Activated CD8-positive, alpha-beta memory T cell treated with anti-CD3 and anti-CD28 coated beads for 24 hours (primary cell): Measurements from ENCODE around the gene ATP11A.
"Not testable (repeated sequence)": the region's sequence is repeated elsewhere in the genome, so short reads cannot be mapped to it uniquely, and the experiment has no call there.

ENCODE experiments used
- DNase-seq: peaks from one replicate; pipeline ENCODE4 v3.0.0-alpha.2; 2020

The ATP11A gene

GRCh38 chr13:112825071-112825470, 135.2 kb downstream of the ATP11A start:
- DNase-seq: no peak

GRCh38 chr13:112825875-112826274, 136.0 kb downstream of the ATP11A start:
- DNase-seq: no peak

- no peak for DNase-seq
These were observed 136.7 kb downstream of the ATP11A start for GRCh38 chr13:112826565-112826964.

GRCh38 chr13:112828082-112828699, 138.4 kb downstream of the ATP11A start:
- DNase-seq: no peak

GRCh38 chr13:112828756-112829155, 138.9 kb downstream of the ATP11A start:
- DNase-seq: no peak

- no peak for DNase-seq
These were observed 141.4 kb downstream of the ATP11A start for GRCh38 chr13:112831196-112831595.

- DNase-seq: no peak
These were observed 142.0 kb downstream of the ATP11A start for GRCh38 chr13:112831801-112832200.

- no peak for DNase-seq
These were observed 143.0 kb downstream of the ATP11A start for GRCh38 chr13:112832811-112833210.

- DNase-seq: no peak
These were observed 143.9 kb downstream of the ATP11A start for GRCh38 chr13:112833551-112834257.

- no peak for DNase-seq
These were observed 145.5 kb downstream of the ATP11A start for GRCh38 chr13:112835344-112835743.

- no peak for DNase-seq
These were observed 146.0 kb downstream of the ATP11A start for GRCh38 chr13:112835796-112836195.

- no peak for DNase-seq
These were observed 147.1 kb downstream of the ATP11A start for GRCh38 chr13:112836940-112837339.

GRCh38 chr13:112837371-112838037, 147.7 kb downstream of the ATP11A start:
- no peak for DNase-seq

GRCh38 chr13:112838038-112838841, 148.4 kb downstream of the ATP11A start:
- DNase-seq: no peak

- DNase-seq: no peak
These were observed 148.9 kb downstream of the ATP11A start for GRCh38 chr13:112838842-112839117.

GRCh38 chr13:112839356-112840105, 149.7 kb downstream of the ATP11A start:
- no peak for DNase-seq

- DNase-seq: no peak
These were observed 150.8 kb downstream of the ATP11A start for GRCh38 chr13:112840472-112841302.

- DNase-seq: not testable (repeated sequence)
These were observed 151.6 kb downstream of the ATP11A start for GRCh38 chr13:112841303-112842015.

GRCh38 chr13:112842343-112842856, 152.6 kb downstream of the ATP11A start:
- no peak for DNase-seq

- no peak for DNase-seq
These were observed 153.1 kb downstream of the ATP11A start for GRCh38 chr13:112842931-112843391.
